ENCODE data around the gene ZNF385B. TPM values are rescaled to one million over a fixed set of nuclear protein-coding genes. Genes with fewer than 3 reads are reported as not detected.

ZNF385B gene
- total RNA-seq, 2 donors from 2014 or later = under 0.01 TPM; not detected in 1

- intact Hi-C loops (cut with DNase I) = no loop called here
- no peaks in the 10 kb centered on the region for H3K4me1 ChIP-seq
Measured at GRCh38 chr2:179840840-179841239, 20.6 kb downstream of the ZNF385B start.

GRCh38 chr2:179837408-179837807, 24.0 kb downstream of the ZNF385B start:
- DNase-seq = peak in 1 of 4 donors; percentile 12
- no peaks in the 10 kb centered on the region for H3K27me3 ChIP-seq
- no peak overlapping the region for H3K4me3 ChIP-seq
- WGBS, 2 donors = 37 to 45% methylated on average over 4 of the region's 4 CpGs
- no peaks in the 10 kb centered on the region for H3K4me1 ChIP-seq
- intact Hi-C loops (cut with DNase I) = no loop called here
- H3K36me3 ChIP-seq (replicated peaks in 1 of 2; ENCODE audit: insufficient read depth in 1 of 2, low read depth in 2 of 2) = no peaks in the 10 kb centered on the region
- peak; percentile 66 for ATAC-seq
- no peaks in the 10 kb centered on the region for H3K9me3 ChIP-seq
- no peak for TF ChIP-seq POLR2A (IDR thresholded peaks at IDR 0.05)
- TF ChIP-seq CTCF (IDR thresholded peaks at IDR 0.05) = no peak
- H3K27ac ChIP-seq = peak overlapping the region in 2 of 4 donors; percentile 23 to 51

More at GRCh38 chr2:179840840-179841239, 20.6 kb downstream of the ZNF385B start:
- Histone ChIP-seq H3K36me3 (replicated peaks in 1 of 2; ENCODE audit: insufficient read depth in 1 of 2, low read depth in 2 of 2) (no peaks in the 10 kb centered on the region), H3K9me3 (no peaks in the 10 kb centered on the region), H3K4me3 (no peak overlapping the region), H3K27ac (no peak overlapping the region), H3K27me3 (no peaks in the 10 kb centered on the region)
- no peak for DNase-seq
- no peak for ATAC-seq
- TF ChIP-seq POLR2A (IDR thresholded peaks at IDR 0.05) (no peak), CTCF (IDR thresholded peaks at IDR 0.05) (no peak)
- WGBS, 2 donors = 69 to 86% methylated on average over 1 of the region's 1 CpG

- WGBS, 2 donors = 85 to 88% methylated on average over 3 of the region's 3 CpGs
- ATAC-seq = no peak
Measured at GRCh38 chr2:179830043-179830787, 31.2 kb downstream of the ZNF385B start.

GRCh38 chr2:179826297-179826696, 35.1 kb downstream of the ZNF385B start:
- H3K36me3 ChIP-seq (replicated peaks in 1 of 2; ENCODE audit: insufficient read depth in 1 of 2, low read depth in 2 of 2) = no peaks in the 10 kb centered on the region
- no peak overlapping the region for H3K4me3 ChIP-seq
- intact Hi-C loops (cut with DNase I) = no loop called here
- H3K9me3 ChIP-seq = no peaks in the 10 kb centered on the region
- H3K27ac ChIP-seq = no peak overlapping the region
- ATAC-seq (no peak), DNase-seq (no peak)
- TF ChIP-seq POLR2A (IDR thresholded peaks at IDR 0.05) (no peak), CTCF (IDR thresholded peaks at IDR 0.05) (no peak)
- H3K27me3 ChIP-seq = no peaks in the 10 kb centered on the region
- 86 to 89% methylated on average over 2 of the region's 2 CpGs for WGBS, 2 donors
- H3K4me1 ChIP-seq = no peaks in the 10 kb centered on the region

More at GRCh38 chr2:179830043-179830787, 31.2 kb downstream of the ZNF385B start:
- no peaks in the 10 kb centered on the region for H3K4me1 ChIP-seq
- H3K9me3 ChIP-seq = no peaks in the 10 kb centered on the region
- intact Hi-C loops (cut with DNase I) = no loop called here
- no peaks in the 10 kb centered on the region for H3K36me3 ChIP-seq (replicated peaks in 1 of 2; ENCODE audit: insufficient read depth in 1 of 2, low read depth in 2 of 2)
- no peak overlapping the region for H3K27ac ChIP-seq
- H3K4me3 ChIP-seq = no peak overlapping the region
- no peak for DNase-seq
- TF ChIP-seq CTCF (IDR thresholded peaks at IDR 0.05) (no peak), POLR2A (IDR thresholded peaks at IDR 0.05) (no peak)
- H3K27me3 ChIP-seq = no peaks in the 10 kb centered on the region

- no peak overlapping the region for H3K27ac ChIP-seq
- no peak overlapping the region for H3K4me3 ChIP-seq
- no peak for ATAC-seq
- intact Hi-C loops (cut with DNase I) = no loop called here
- no peaks in the 10 kb centered on the region for H3K36me3 ChIP-seq (replicated peaks in 1 of 2; ENCODE audit: insufficient read depth in 1 of 2, low read depth in 2 of 2)
- no peaks in the 10 kb centered on the region for H3K27me3 ChIP-seq
- no peak for TF ChIP-seq POLR2A (IDR thresholded peaks at IDR 0.05)
- no peak for TF ChIP-seq CTCF (IDR thresholded peaks at IDR 0.05)
- WGBS, 2 donors = 69 to 85% methylated on average over 3 of the region's 3 CpGs
- no peaks in the 10 kb centered on the region for H3K9me3 ChIP-seq
- DNase-seq = no peak
- H3K4me1 ChIP-seq = no peaks in the 10 kb centered on the region
Measured at GRCh38 chr2:179825494-179825893, 35.9 kb downstream of the ZNF385B start.

Data from body of pancreas (tissue), 4 donors.